Type B pancreatic cell (in vitro differentiated cells): Measurements from ENCODE around the gene TGFB3. TPM values are rescaled to one million over a fixed set of nuclear protein-coding genes. Genes with fewer than 3 reads are reported as not detected.

Experiments used
- DNase-seq: peaks from one replicate; pipeline ENCODE4 v3.0.0; 2021; ENCODE audit warnings: mixed read lengths; ENCODE audit not compliant: unreplicated experiment; ENCODE audit errors: extremely low spot score
- H3K27ac Mint-ChIP-seq: 2 replicates; pipeline ENCODE4 v1.8.0; 2021; ENCODE audit warnings: mild to moderate bottlenecking, mixed read lengths
- H3K27me3 Mint-ChIP-seq: 2 replicates; pipeline ENCODE4 v1.8.0; 2021; ENCODE audit warnings: mixed read lengths
- H3K36me3 Mint-ChIP-seq: 2 replicates; pipeline ENCODE4 v1.8.0; 2021; ENCODE audit warnings: mixed read lengths
- H3K4me1 Mint-ChIP-seq: one replicate; pipeline ENCODE4 v1.8.0; 2021; ENCODE audit warnings: mixed read lengths; ENCODE audit not compliant: unreplicated experiment
- H3K4me3 Mint-ChIP-seq: 2 replicates; pipeline ENCODE4 v1.8.0; 2021; ENCODE audit warnings: mild to moderate bottlenecking, mixed read lengths
- H3K9me3 Mint-ChIP-seq: 2 replicates; pipeline ENCODE4 v1.8.0; 2021; ENCODE audit warnings: mixed read lengths
- CTCF ChIP-seq: fragments of 200-600 bp; sonication (generic); conservative IDR thresholded peaks from 2 replicates; pipeline ENCODE4 v1.5.0; 2021; ENCODE audit warnings: antibody characterized with exemption, mild to moderate bottlenecking
- long read RNA-seq: library from polyadenylated mRNA; unstranded; transcript quantifications from one replicate; pipeline ENCODE4 v2.0.0, GENCODE V29; 2020
- total RNA-seq: library from RNA; stranded (reverse); gene quantifications from 2 replicates; pipeline ENCODE4 v1.2.1, GENCODE V29; 2021; ENCODE audit warnings: low replicate concordance

Gene TGFB3
- total RNA-seq, result 19.2 and 45.3 TPM in 2 replicates
- long read RNA-seq, transcript TGFB3-201 (7 exons, 2,522 nt), result major isoform, 18 of 22 reads
- long read RNA-seq, partial matches to known transcripts, result 2 of 22 reads
- long read RNA-seq, other reads (novel, unspliced or antisense), result 2 of 22 reads

- Mint-ChIP-seq H3K4me1 (peaks cover 65% of the 10 kb centered on the region), H3K4me3 (peak within 1 kb of the TSS; percentile 96), H3K36me3 (peaks cover 1% of the 10 kb centered on the region), H3K27me3 (peaks cover 3% of the 10 kb centered on the region), H3K9me3 (no peaks in the 10 kb centered on the region), H3K27ac (peak within 1 kb of the TSS; percentile 96)
- TF ChIP-seq CTCF, result no peak
- DNase-seq, result no peak
These were observed at the start of gene TGFB3 for GRCh38 chr14:75981426-75982265. TGFB3 (minus strand) TSS chr14:75981995; CDS start chr14:75980893, 1,102 bp downstream.

- Mint-ChIP-seq H3K9me3 (peaks cover 10% of the 10 kb centered on the region), H3K4me1 (peaks cover 7% of the 10 kb centered on the region), H3K27me3 (no peaks in the 10 kb centered on the region), H3K36me3 (peaks cover 65% of the 10 kb centered on the region), H3K27ac (no peak overlapping the region), H3K4me3 (no peak overlapping the region)
- DNase-seq, result no peak
- no peak for TF ChIP-seq CTCF
These were observed 42.6 kb upstream of the TGFB3 start for GRCh38 chr14:76024211-76024907.

GRCh38 chr14:76023757-76024156 lies 42.0 kb upstream of the TGFB3 start:
- Mint-ChIP-seq H3K9me3 (peaks cover 13% of the 10 kb centered on the region), H3K27me3 (no peaks in the 10 kb centered on the region), H3K4me3 (no peak overlapping the region), H3K36me3 (peaks cover 67% of the 10 kb centered on the region), H3K27ac (peak overlapping the region; percentile 44), H3K4me1 (peaks cover 7% of the 10 kb centered on the region)
- TF ChIP-seq CTCF, result no peak
- no peak for DNase-seq

GRCh38 chr14:76022991-76023390 lies 41.2 kb upstream of the TGFB3 start:
- H3K36me3 Mint-ChIP-seq, result peaks cover 68% of the 10 kb centered on the region
- peaks cover 7% of the 10 kb centered on the region for H3K4me1 Mint-ChIP-seq

GRCh38 chr14:76019676-76020075 lies 37.9 kb upstream of the TGFB3 start:
- H3K4me3 Mint-ChIP-seq, result no peak overlapping the region
- H3K27ac Mint-ChIP-seq, result no peak overlapping the region
- peaks cover 14% of the 10 kb centered on the region for H3K9me3 Mint-ChIP-seq
- H3K36me3 Mint-ChIP-seq, result peaks cover 75% of the 10 kb centered on the region
- peaks cover 7% of the 10 kb centered on the region for H3K4me1 Mint-ChIP-seq
- TF ChIP-seq CTCF, result no peak
- H3K27me3 Mint-ChIP-seq, result no peaks in the 10 kb centered on the region
- no peak for DNase-seq

More at GRCh38 chr14:76022991-76023390, 41.2 kb upstream of the TGFB3 start:
- no peak for DNase-seq
- H3K27ac Mint-ChIP-seq, result no peak overlapping the region
- peaks cover 13% of the 10 kb centered on the region for H3K9me3 Mint-ChIP-seq
- TF ChIP-seq CTCF, result no peak
- H3K4me3 Mint-ChIP-seq, result no peak overlapping the region
- H3K27me3 Mint-ChIP-seq, result no peaks in the 10 kb centered on the region
